GM18511 (cell line): Measurements from ENCODE around the gene MESP2.

Source experiments
- ATAC-seq: cut with Tn5 transposase; IDR thresholded peaks from one replicate; pipeline ENCODE4 v1.9.1; 2021; ENCODE audit warnings: mild to moderate bottlenecking, moderate library complexity; ENCODE audit not compliant: unreplicated experiment

MESP2 gene

DNA sequence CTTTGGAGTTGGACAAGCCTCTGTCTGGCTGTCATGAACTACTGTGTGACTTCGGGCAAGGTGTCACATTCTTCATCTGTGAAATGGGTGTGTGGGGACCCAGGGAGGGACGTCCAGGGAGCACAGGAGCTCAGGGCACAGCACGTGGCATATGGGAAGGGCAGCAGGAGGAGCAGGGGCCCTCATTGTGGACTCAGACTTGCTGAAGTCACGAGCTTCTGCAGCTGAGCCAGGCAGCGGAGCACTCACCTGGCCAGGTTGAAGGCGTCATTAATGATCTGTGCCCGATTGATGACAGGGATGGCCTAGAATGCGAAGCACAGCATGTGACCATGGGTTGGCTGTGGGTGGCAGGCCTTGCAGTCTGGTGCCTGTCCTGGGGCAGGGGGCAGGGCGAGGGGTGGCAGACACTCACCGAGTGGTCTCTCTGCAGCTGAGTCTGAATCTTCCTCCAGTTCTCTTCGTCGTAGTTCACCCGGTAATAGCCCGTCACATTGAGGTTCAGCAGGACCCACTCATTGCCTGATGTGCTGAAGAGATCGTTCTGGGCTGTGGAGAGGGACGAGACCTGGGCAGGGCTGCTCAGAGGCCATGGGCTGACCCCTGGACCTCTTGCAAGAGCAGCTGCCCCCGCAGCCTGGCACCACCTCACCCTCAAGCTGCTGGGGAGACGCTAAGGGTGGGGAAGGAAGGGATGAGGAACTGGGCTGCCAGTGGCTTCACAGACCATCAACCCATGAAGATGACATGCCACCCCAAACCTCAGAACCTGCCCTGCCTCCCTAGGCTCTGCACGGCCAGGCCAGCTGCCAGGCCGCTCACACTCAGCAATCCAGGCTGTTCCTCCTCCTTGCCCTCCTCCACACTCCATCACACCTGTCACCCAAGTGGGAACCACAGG is 23.1 kb downstream of the MESP2 start:
- ATAC-seq, result no peak

GRCh38 chr15:89799918-89800498 is 23.9 kb downstream of the MESP2 start:
- no peak for ATAC-seq

DNA sequence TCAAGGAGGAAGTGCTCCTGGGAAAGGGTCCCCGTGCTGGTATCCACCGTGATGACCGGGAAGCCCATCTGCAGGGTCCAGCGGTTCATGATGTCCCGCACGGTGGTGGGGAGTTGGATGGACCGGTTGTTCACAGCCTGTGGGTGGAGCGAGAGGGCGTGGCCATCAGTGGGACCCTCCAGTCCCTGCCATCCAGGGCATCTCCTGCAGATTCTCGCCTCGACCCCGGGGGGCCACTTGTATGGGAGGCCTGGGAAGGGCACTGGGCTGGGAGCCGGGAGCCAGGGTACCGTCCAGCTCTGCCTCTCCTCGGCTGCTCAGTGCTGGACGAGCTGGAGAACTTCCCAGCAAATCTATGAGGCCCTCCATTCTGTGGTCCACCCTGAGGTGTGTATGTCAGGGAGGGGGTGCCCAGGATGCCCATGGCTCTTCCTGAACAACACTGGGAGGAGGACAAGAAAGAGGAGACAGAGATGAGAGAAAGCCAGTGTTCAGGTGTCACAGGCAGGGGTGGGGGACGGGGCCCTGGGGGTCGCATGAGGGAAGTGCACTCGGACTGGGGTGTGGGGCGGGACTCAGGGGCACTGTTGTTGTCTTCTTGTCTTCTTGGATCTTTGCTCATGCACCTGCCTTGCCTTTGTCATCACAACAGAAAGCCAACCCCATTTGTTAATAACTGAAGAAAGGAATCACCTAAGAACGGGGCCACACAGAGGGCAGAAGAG is 25.5 kb downstream of the MESP2 start:
- no peak for ATAC-seq

GRCh38 chr15:89802231-89802928 is 26.2 kb downstream of the MESP2 start:
- no peak for ATAC-seq

GRCh38 chr15:89802986-89803824 is 27.1 kb downstream of the MESP2 start:
- ATAC-seq, result no peak

DNA sequence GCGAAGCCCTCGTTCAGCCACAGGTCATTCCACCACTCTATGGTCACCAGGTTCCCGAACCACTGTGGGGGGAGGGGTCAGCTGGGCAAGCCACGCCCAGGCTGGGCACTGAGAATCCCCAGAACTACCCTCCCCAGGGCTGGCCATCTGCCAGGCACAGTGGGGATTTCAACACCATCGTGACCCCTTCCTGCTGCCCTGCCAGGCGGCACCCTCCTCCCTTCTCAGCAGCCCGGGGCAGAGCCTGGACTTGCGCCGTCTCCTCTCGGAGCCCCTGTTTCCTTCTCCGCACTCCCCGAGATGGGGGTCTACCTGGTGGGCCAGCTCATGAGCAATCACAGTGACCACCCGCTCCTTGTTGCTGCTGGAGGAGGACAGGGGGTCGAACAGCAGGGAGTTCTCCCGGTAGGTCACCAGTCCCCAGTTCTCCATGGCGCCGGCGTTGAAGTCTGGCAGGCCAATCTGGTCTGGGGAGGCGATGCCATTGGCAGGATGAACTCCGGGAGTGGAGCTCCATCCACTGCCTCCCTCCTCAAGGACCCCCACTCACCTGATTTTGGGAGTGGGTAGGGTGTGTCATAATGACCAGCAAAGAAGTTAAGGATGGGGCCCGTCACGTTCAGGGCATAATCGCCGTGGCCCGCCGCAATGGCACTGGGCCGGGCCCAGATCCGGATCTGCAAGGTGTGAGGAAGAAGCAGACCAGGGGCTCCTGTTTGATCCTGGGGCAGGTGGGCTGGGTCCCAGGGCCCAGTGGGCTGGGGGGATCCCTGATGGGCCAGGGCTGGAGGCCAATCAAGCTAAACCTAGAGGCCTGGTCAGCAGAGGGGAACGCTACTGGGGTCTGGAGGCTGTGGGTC is 28.0 kb downstream of the MESP2 start:
- ATAC-seq, result no peak

DNA sequence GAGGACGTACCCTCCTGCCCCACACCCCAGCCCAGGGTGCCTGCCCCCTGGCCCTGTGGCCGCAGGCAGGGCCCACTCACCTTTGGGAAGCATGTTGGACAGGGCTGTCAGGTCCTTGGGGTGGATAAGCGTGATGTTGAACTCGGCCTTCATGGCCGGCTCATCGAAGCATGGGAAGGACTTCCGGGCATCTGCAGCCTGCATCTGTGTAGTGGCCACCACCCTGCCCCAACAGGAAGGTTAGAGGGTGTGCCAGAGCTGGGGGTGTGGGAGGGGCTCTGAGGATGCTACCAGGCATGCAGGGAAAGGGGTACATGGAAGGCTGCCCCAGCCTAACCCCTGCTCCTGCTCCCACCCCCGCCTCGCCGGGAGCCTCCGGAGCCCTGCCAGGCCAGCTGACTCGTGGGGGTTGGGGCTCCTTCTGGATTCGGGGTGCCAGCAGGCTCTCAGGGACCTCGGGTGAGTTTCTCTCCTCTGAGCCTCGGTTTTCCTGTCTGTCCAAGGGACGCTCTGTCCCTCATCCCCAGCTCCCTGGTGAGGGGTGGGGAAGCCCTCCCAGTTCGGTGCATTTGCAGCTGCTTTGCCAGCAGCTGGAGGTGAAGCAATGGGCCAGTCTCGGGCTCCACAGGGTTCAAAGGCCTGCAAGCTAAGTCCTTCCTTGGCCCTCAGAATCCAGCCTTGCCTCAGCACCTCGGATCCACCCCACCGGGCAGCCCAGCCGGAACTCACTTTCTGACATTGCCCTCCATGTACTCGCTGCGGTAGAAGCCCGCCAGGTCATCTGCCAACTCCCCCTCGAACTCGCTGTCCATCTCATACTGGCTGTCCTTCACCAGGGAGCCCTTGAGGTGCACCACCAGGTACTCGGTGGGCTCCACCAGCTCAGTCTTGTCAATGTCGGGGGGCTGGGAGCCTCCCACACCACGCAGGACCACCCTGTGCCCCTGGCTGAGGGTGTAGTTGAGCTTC is 29.4 kb downstream of the MESP2 start:
- ATAC-seq, result no peak

- no peak for ATAC-seq
Observed at GRCh38 chr15:89806210-89806558, 30.1 kb downstream of the MESP2 start.

DNA sequence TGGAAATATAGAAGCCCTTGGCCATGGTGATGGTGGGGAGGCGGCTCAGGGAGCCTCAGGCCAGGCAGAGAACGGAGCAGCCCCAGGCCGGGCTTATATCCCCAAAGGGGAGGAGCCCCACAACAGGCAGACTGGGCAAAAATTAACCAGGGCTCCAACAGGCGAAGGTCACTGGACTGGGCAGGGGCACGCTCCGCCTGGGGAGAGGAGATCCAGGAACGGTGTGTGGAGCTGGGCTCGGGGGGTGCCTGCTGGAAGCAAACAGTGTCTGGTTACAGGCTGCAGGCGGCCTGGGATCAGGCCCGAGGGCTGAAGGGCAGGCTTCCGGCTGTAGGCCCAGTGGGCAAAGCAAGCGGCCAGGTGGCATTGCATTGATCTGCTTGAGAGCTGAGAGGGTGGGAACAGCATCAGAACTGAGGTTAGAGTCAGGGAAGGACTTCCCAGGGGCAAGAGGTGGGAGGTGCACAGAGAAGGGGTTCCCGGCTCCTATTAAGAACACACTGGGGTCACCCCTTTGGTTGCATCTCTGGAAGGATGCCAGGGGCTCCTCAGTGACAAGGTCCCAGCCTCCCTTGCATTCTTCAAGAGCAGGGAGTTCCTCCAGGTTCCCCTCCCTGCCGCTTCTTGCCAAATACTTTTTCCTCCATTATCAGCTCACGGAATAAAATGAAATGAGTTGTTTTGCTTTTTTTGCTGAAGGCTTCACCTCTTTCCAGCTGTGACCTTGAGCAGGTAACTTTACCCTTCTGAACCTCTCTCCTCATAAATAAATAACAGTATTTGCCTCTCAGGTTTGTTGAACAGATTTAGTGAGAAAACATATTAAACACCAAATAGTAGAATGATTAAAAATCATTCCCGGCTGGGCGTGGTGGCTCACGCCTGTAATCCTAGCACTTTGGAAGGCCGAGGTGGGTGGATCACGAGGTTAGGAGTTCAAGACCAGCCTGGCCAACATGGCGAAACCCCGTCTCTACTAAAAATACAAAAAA is 30.7 kb downstream of the MESP2 start:
- no peak for ATAC-seq

DNA sequence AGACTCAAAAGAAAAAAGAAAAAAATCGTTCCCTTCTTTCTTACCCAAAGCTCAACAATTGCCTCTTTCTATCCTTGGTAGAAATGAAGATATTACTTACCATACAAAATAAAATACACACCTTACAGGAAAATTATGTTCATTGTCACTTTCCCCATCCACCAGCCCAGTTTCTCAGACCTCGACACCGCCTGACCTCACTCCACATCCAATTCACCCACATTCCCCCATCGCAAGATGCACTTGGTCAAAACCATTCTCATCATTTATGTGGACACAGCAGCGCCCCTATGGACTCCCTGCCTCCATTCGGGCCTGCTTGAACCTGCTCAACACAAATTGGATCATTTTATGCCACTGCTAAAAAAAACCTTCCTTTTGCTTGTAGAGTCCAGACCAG is 31.6 kb downstream of the MESP2 start:
- no peak for ATAC-seq

DNA sequence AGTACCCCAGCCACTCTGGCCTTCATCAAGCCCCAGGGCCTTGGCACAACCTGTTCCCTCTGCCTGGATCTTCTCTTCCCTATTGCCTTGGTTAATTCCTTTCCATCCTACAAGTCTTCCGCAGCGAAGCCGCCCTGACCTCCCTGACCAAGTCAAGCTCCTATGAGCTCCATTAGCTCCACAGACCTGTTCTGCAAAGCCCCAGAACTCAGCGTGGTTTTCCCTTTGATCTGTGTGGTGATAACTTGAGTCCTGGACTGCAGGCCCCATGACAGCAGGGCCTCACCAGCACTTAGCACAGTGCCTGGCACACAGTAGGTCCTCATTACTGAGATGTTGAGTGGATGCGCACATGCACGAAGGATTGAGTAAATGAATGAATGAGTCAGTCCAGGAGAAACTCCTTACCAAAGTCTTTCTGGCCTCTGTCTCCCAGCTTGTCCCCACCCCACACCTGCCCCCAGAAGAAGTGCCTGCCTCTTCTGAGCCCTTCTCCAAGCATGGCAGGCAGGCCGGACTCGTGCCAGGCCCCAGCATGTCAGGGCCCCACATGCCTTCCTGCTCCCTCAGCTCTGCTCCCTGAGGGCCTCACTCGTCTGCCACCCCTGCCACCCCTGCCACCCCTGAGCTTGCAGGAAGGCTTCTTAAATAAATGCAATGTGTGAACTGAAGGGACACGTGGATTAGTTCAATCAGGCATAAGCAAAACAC is 32.2 kb downstream of the MESP2 start:
- no peak for ATAC-seq

DNA sequence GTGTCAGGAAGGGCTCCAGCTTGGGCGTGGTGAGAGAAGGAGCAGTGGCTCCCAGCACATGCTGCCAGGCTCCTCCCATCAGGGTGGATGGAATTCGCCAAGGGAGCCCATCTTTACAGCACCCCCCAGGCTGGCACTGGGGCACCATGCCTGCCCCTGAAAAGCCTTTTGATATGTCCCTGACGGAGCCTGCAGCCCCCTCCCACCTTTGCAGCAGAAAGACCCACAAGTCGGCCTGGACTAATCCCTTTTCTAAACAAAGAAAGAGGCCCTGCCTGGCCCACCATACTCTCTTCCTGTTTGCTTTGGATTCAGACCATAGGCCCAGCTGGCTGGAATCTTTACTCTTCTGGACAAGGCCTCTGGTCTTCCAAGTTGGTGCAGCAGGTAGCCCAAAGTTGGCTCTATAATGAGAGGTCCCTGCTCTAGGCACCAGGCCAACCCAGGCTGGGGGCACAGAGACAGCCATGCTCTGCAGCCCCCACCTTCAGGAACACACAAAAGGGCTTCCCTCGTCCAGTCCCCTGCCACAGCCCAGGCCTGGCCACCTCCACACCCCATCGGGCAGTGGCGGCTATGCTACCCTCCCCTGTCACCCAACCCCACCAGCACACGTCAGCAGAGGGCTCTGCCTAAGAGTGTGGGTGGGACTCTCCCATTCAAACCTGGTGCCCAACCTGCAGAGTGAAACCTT is 33.1 kb downstream of the MESP2 start:
- no peak for ATAC-seq

DNA sequence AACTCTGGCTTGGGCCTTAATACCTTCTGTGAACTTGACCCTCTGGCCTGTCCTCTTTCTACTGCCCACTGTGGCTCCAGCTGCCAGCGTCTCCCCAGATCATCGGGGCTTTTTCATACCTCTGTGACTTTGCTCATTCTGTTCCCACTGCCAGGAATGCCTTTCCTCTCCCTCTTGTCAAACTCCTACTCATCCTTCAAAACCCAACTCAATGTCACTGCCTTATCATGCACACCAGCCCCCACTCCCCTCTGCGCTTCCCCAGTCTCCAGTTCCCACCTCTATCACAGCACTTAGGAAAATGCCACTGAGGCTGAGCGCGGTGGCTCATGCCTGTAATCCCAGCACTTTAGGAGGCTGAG is 33.6 kb downstream of the MESP2 start:
- ATAC-seq, result no peak

DNA sequence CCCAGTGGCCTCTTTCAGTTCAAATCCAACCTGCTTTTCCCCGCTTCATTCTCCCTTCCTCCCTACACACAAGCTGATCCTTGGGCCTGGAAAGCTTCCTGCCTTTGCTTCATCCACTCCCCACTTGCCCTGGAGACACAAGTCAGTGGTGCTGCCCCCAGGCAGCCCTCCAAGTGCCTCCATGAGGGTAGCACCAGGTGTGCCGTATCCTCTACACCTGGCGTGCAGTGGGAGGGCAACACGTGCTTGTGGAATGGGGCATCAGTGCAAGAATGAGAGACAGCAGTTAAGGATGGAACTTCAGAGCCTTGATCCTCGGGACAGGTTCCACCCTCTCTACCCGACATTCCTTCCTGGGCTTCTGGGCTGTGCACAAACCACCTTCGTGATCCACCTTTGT is 34.7 kb downstream of the MESP2 start:
- ATAC-seq, result no peak

DNA sequence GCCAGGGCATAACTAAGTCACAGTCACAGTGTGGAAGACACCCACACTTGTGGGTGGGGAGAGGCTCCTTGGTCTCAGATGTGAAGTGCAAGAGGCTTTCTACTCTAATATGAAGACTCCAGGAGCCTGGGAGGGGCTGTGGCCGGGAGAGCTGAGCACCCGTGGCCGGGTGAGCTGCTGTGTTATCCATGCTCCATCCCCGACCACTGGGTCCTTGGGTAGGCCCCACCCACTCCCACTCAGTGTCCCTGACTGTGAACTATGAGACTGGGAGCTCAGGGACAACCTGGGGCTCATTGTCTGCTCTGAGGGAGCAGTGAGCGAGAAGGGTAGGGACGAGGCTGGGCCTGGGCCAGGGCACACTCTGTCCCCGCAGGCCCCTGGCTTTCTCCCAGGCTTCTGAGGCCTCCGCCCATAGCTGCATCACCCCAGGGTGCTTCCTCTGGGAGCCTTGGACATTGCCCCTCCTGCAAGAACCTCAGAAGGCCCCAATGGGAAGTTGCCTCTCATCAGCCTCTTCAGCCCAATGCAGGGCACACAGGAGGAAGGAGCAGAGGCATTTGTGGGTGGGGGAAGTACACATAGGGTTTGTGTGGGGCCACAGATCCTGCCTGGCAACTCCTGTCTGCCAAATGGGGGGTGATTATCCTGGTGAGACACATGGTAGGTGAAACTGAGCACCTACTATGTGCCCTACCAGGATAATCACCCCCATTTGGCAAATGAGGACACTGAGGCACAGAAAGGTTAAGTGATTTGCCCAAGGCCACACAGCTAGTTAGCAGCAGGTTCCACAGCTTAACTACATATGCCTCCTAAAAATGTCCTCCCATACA is 36.1 kb downstream of the MESP2 start:
- ATAC-seq, result no peak
